ENCODE measurements around the gene TTLL4. TPM values are rescaled to one million over a fixed set of nuclear protein-coding genes. Genes with fewer than 3 reads are reported as not detected.

Gene TTLL4
- total RNA-seq, 1 experiment from 2014 or later = 33.6 TPM

DNA sequence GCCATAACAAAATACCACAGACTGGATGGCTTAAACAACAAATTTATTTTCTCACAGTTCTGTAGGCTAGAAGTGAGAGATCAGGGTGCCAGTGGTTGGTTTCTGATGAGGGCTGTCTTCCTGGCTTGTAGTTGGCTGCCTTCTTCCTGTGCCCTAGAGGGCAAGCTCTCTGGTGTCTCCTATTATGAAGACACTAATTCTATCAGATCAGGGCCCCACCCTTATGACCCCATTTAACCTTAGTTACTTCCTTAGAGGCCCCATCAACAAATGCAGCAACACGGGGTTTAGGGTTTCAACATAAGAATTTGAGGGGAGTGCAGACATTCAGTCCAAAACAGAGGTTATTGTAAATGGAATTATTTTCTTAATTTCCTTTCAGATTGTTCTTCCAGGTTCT is 94.2 kb downstream of the TTLL4 start:
- intact Hi-C loops (cut with micrococcal nuclease) = no loop called here
- Mint-ChIP-seq H3K36me3 (ENCODE audit: insufficient read depth, unreplicated experiment) (peaks cover 7% of the 10 kb centered on the region), H3K9me3 (ENCODE audit: unreplicated experiment) (no peaks in the 10 kb centered on the region), H3K4me3 (ENCODE audit: unreplicated experiment) (no peak overlapping the region), H3K4me1 (ENCODE audit: insufficient read depth, unreplicated experiment) (no peaks in the 10 kb centered on the region), H3K27me3 (ENCODE audit: insufficient read depth, unreplicated experiment) (no peaks in the 10 kb centered on the region), H3K27ac (ENCODE audit: low read depth, unreplicated experiment) (no peak overlapping the region)
- CTCF ChIA-PET = no interaction called here
- TF ChIP-seq, protein P1, sequence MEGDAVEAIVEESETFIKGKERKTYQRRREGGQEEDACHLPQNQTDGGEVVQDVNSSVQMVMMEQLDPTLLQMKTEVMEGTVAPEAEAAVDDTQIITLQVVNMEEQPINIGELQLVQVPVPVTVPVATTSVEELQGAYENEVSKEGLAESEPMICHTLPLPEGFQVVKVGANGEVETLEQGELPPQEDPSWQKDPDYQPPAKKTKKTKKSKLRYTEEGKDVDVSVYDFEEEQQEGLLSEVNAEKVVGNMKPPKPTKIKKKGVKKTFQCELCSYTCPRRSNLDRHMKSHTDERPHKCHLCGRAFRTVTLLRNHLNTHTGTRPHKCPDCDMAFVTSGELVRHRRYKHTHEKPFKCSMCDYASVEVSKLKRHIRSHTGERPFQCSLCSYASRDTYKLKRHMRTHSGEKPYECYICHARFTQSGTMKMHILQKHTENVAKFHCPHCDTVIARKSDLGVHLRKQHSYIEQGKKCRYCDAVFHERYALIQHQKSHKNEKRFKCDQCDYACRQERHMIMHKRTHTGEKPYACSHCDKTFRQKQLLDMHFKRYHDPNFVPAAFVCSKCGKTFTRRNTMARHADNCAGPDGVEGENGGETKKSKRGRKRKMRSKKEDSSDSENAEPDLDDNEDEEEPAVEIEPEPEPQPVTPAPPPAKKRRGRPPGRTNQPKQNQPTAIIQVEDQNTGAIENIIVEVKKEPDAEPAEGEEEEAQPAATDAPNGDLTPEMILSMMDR (IDR thresholded peaks at IDR 0.05; ENCODE audit: unreplicated experiment) = no peak
- BruUV-seq (replicated peaks) = no TSS peak
- no peak for DNase-seq (ENCODE audit: unreplicated experiment)
- POLR2A ChIA-PET = interaction anchor here (0.9 to 1.1 kb wide), 2 partner anchors 14 to 19 kb away, joined by 3 to 5 read pairs; no protein-coding TSS in a partner anchor

Other genes with a start within 250 kb of the TTLL4 start
- gene USP37, start 142.5 kb upstream of the TTLL4 start, total RNA-seq (2022) = 11.6 and 16.4 TPM in 2 replicates
- 64.9 and 66.1 TPM in 2 replicates for gene CNOT9, start 142.0 kb upstream of the TTLL4 start, total RNA-seq (2022)
- 0.40 and 0.86 TPM in 2 replicates for gene PLCD4, start 102.9 kb upstream of the TTLL4 start, total RNA-seq (2022)
- 33.7 and 37.8 TPM in 2 replicates for gene ZNF142, start 51.2 kb upstream of the TTLL4 start, total RNA-seq (2022)
- 71.1 and 96.0 TPM in 2 replicates for gene BCS1L, start 51.2 kb upstream of the TTLL4 start, total RNA-seq (2022)
- gene RNF25, start 38.8 kb upstream of the TTLL4 start, total RNA-seq (2022) = 58.9 and 60.8 TPM in 2 replicates
- gene STK36, start 38.7 kb upstream of the TTLL4 start, total RNA-seq (2022) = 20.7 and 35.1 TPM in 2 replicates
- gene CYP27A1, start 71.3 kb downstream of the TTLL4 start, total RNA-seq (2022) = 0.12 TPM in 1 of 2 replicates, not detected in the other
- not detected in 2 replicates for gene PRKAG3, start 121.0 kb downstream of the TTLL4 start, total RNA-seq (2022)
- not detected in 2 replicates for gene WNT6, start 149.0 kb downstream of the TTLL4 start, total RNA-seq (2022)
- gene WNT10A, start 170.0 kb downstream of the TTLL4 start, total RNA-seq (2022) = 0.44 TPM in 1 of 2 replicates, not detected in the other
- gene CDK5R2, start 248.8 kb downstream of the TTLL4 start, total RNA-seq (2022) = not detected in 2 replicates